Coronary artery (tissue), 2 donors: Measurements from ENCODE around the gene VIL1.

Experiments used
- DNase-seq: peaks from one replicate; pipeline ENCODE4 v3.0.0-alpha.2; 2017; ENCODE audit warnings: low spot score
- H3K27ac ChIP-seq, 2 donors: fragments of 200-600 bp; sonication (generic); one replicate each; pipeline ENCODE4 v1.5.1; 2016 to 2019
- H3K4me3 ChIP-seq: fragments of 200-600 bp; sonication (generic); 2 replicates; pipeline ENCODE4 v1.5.1; 2016; ENCODE audit warnings: mild to moderate bottlenecking, moderate library complexity
- CTCF ChIP-seq: fragments of 200-600 bp; sonication (generic); IDR thresholded peaks from one replicate; pipeline ENCODE4 v1.5.1; 2019; ENCODE audit warnings: antibody characterized with exemption

VIL1 gene

GRCh38 chr2:218444692-218445357, 25.9 kb downstream of the VIL1 start:
- no peak for DNase-seq
- TF ChIP-seq CTCF = no peak
- H3K27ac ChIP-seq = no peak overlapping the region
- no peak overlapping the region for H3K4me3 ChIP-seq

- TF ChIP-seq CTCF = no peak
- Histone ChIP-seq H3K4me3 (no peak overlapping the region), H3K27ac (no peak overlapping the region)
- DNase-seq = no peak
Observed at GRCh38 chr2:218445602-218446001, 26.7 kb downstream of the VIL1 start.

DNA sequence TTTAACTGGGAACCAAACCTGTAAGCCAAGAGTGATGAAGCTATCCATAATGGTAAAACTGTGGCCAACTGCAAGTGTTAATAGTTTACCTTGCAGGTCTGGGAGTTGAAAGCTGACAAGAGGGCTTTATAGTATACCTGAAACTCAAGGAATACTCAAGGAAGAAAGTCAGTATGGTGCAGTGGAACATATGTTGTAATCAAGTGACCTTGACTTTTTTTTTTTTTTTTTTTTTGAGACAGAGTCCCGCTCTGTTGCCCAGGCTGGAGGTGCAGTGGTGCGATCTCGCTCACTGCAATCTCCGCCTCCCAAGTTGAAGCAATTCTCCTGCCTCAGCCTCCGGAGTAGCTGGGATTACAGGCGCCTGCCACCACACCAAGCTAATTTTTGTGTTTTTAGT, 27.6 kb downstream of the VIL1 start:
- Histone ChIP-seq H3K4me3 (no peak overlapping the region), H3K27ac (no peak overlapping the region)
- no peak for TF ChIP-seq CTCF
- DNase-seq = no peak

- no peak for DNase-seq
- TF ChIP-seq CTCF = no peak
- Histone ChIP-seq H3K4me3 (no peak overlapping the region), H3K27ac (no peak overlapping the region)
Observed at GRCh38 chr2:218447072-218447471, 28.1 kb downstream of the VIL1 start.

DNA sequence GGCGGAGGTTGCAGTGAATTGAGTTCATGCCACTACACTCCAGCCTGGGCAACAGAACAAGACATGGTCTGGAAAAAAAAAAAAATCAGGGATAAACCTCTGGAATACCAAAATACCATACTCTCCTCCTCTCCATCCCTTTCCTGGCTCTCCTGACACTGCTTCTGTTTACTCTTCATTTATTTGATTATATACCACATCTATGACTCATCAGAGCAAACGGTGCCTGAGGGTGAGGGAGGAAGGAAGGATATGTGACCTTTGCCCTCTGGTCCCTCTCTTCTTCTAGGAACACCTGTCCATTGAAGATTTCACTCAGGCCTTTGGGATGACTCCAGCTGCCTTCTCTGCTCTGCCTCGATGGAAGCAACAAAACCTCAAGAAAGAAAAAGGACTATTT, 30.0 kb downstream of the VIL1 start:
- H3K4me3 ChIP-seq = no peak overlapping the region
- no peak for DNase-seq
- H3K27ac ChIP-seq = no peak overlapping the region
- no peak for TF ChIP-seq CTCF

DNA sequence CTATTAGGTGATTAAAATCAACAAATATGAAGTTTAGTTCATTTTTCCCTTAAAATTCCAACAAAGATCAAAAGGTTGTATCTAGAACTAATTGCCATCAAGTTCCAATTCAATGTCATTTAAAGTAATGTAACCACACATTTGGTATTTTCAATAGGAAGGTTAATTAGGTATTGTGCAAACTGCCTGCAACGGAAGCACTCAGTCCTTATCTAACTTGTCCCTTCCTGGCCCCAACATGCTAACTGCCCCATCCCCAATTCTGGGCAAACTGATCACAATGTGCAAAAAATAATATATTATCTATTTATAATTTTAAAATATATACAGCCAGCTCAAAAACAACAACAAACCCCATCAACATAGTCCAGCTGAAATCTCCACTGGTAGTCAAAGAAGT, 33.2 kb downstream of the VIL1 start:
- DNase-seq = no peak
- Histone ChIP-seq H3K4me3 (no peak overlapping the region), H3K27ac (no peak overlapping the region)
- TF ChIP-seq CTCF = no peak

- no peak overlapping the region for H3K27ac ChIP-seq
- no peak for DNase-seq
- no peak for TF ChIP-seq CTCF
- no peak overlapping the region for H3K4me3 ChIP-seq
Observed at GRCh38 chr2:218456849-218457248, 37.9 kb downstream of the VIL1 start.
